T-helper 1 cell treated with Interleukin-12 subunit alpha and Interleukin-12 subunit beta and Interleukin-4 antibody, amounts not matched to agents 30 μg/mL and 1 μg/mL, for 36 hours (primary cell): ENCODE measurements around the gene GAD2.

Source experiments
- H3K27ac Mint-ChIP-seq: one replicate; pipeline ENCODE4 v1.8.0; 2021; ENCODE audit warnings: mild to moderate bottlenecking, mixed read lengths
- H3K27me3 Mint-ChIP-seq: one replicate; pipeline ENCODE4 v1.8.0; 2021; ENCODE audit warnings: low read depth, mixed read lengths
- H3K36me3 Mint-ChIP-seq: one replicate; pipeline ENCODE4 v1.8.0; 2021; ENCODE audit warnings: low read depth, mixed read lengths
- H3K4me1 Mint-ChIP-seq: one replicate; pipeline ENCODE4 v1.8.0; 2021; ENCODE audit warnings: low read depth, mixed read lengths
- H3K4me3 Mint-ChIP-seq: one replicate; pipeline ENCODE4 v1.8.0; 2021; ENCODE audit warnings: mild to moderate bottlenecking, moderate library complexity, mixed read lengths
- H3K9me3 Mint-ChIP-seq: one replicate; pipeline ENCODE4 v1.8.0; 2021; ENCODE audit warnings: mixed read lengths

The GAD2 gene

GRCh38 chr10:26214551-26215395, 1.8 kb upstream of the GAD2 start:
- Mint-ChIP-seq H3K4me3 (no peak overlapping the region), H3K9me3 (no peaks in the 10 kb centered on the region), H3K27me3 (peaks cover 80% of the 10 kb centered on the region)

GRCh38 chr10:26215396-26215934, 1.1 kb upstream of the GAD2 start:
- Mint-ChIP-seq H3K36me3 (peaks cover 3% of the 10 kb centered on the region), H3K4me1 (peaks cover 13% of the 10 kb centered on the region), H3K27me3 (peaks cover 87% of the 10 kb centered on the region), H3K27ac (no peak overlapping the region), H3K9me3 (no peaks in the 10 kb centered on the region), H3K4me3 (no peak overlapping the region)

More at GRCh38 chr10:26214551-26215395, 1.8 kb upstream of the GAD2 start:
- Mint-ChIP-seq H3K27ac (no peak overlapping the region), H3K4me1 (peaks cover 13% of the 10 kb centered on the region), H3K36me3 (peaks cover 3% of the 10 kb centered on the region)

GRCh38 chr10:26215935-26216584, 514 bp upstream of the GAD2 start:
- Mint-ChIP-seq H3K4me3 (no peak overlapping the region), H3K27ac (peak overlapping the region; percentile 39), H3K9me3 (no peaks in the 10 kb centered on the region), H3K36me3 (peaks cover 3% of the 10 kb centered on the region), H3K4me1 (peaks cover 13% of the 10 kb centered on the region), H3K27me3 (peaks cover 93% of the 10 kb centered on the region)

- Mint-ChIP-seq H3K27ac (no peak overlapping the region), H3K9me3 (no peaks in the 10 kb centered on the region), H3K4me3 (no peak overlapping the region), H3K4me1 (peaks cover 13% of the 10 kb centered on the region), H3K36me3 (peaks cover 3% of the 10 kb centered on the region), H3K27me3 (peaks cover 97% of the 10 kb centered on the region)
These were observed 967 bp downstream of the GAD2 start for GRCh38 chr10:26217396-26218086.

- no peaks in the 10 kb centered on the region for H3K9me3 Mint-ChIP-seq
- H3K4me1 Mint-ChIP-seq: peaks cover 13% of the 10 kb centered on the region
- no peak overlapping the region for H3K27ac Mint-ChIP-seq
- no peak overlapping the region for H3K4me3 Mint-ChIP-seq
- peaks cover 92% of the 10 kb centered on the region for H3K27me3 Mint-ChIP-seq
- H3K36me3 Mint-ChIP-seq: peaks cover 3% of the 10 kb centered on the region
These were observed 3.1 kb downstream of the GAD2 start for GRCh38 chr10:26219676-26220075.

GRCh38 chr10:26220901-26221300, 4.3 kb downstream of the GAD2 start:
- Mint-ChIP-seq H3K4me1 (peaks cover 11% of the 10 kb centered on the region), H3K27ac (no peak overlapping the region), H3K9me3 (no peaks in the 10 kb centered on the region), H3K36me3 (peaks cover 3% of the 10 kb centered on the region), H3K27me3 (peaks cover 85% of the 10 kb centered on the region), H3K4me3 (no peak overlapping the region)

- H3K36me3 Mint-ChIP-seq: peaks cover 3% of the 10 kb centered on the region
- H3K27ac Mint-ChIP-seq: no peak overlapping the region
- no peak overlapping the region for H3K4me3 Mint-ChIP-seq
- peaks cover 9% of the 10 kb centered on the region for H3K4me1 Mint-ChIP-seq
- peaks cover 78% of the 10 kb centered on the region for H3K27me3 Mint-ChIP-seq
- H3K9me3 Mint-ChIP-seq: no peaks in the 10 kb centered on the region
These were observed 5.0 kb downstream of the GAD2 start for GRCh38 chr10:26221541-26221940.

- H3K4me3 Mint-ChIP-seq: no peak overlapping the region
- H3K27me3 Mint-ChIP-seq: peaks cover 68% of the 10 kb centered on the region
- H3K9me3 Mint-ChIP-seq: no peaks in the 10 kb centered on the region
- H3K27ac Mint-ChIP-seq: no peak overlapping the region
- H3K36me3 Mint-ChIP-seq: peaks cover 3% of the 10 kb centered on the region
- H3K4me1 Mint-ChIP-seq: peaks cover 2% of the 10 kb centered on the region
These were observed 6.0 kb downstream of the GAD2 start for GRCh38 chr10:26222563-26222962.

GRCh38 chr10:26225322-26225721, 8.7 kb downstream of the GAD2 start:
- peaks cover 44% of the 10 kb centered on the region for H3K27me3 Mint-ChIP-seq

GRCh38 chr10:26227786-26228185, 11.2 kb downstream of the GAD2 start:
- Mint-ChIP-seq H3K36me3 (no peaks in the 10 kb centered on the region), H3K27me3 (peaks cover 19% of the 10 kb centered on the region), H3K27ac (no peak overlapping the region), H3K4me1 (no peaks in the 10 kb centered on the region), H3K4me3 (no peak overlapping the region), H3K9me3 (no peaks in the 10 kb centered on the region)

More at GRCh38 chr10:26225322-26225721, 8.7 kb downstream of the GAD2 start:
- Mint-ChIP-seq H3K36me3 (no peaks in the 10 kb centered on the region), H3K4me1 (no peaks in the 10 kb centered on the region), H3K27ac (no peak overlapping the region), H3K4me3 (no peak overlapping the region), H3K9me3 (no peaks in the 10 kb centered on the region)

GRCh38 chr10:26232174-26232573, 15.6 kb downstream of the GAD2 start:
- H3K27ac Mint-ChIP-seq: no peak overlapping the region
- H3K9me3 Mint-ChIP-seq: no peaks in the 10 kb centered on the region
- H3K36me3 Mint-ChIP-seq: no peaks in the 10 kb centered on the region
- H3K4me3 Mint-ChIP-seq: no peak overlapping the region
- peaks cover 8% of the 10 kb centered on the region for H3K27me3 Mint-ChIP-seq
- no peaks in the 10 kb centered on the region for H3K4me1 Mint-ChIP-seq

- no peaks in the 10 kb centered on the region for H3K9me3 Mint-ChIP-seq
- H3K4me1 Mint-ChIP-seq: no peaks in the 10 kb centered on the region
- H3K27ac Mint-ChIP-seq: no peak overlapping the region
- H3K36me3 Mint-ChIP-seq: no peaks in the 10 kb centered on the region
- no peak overlapping the region for H3K4me3 Mint-ChIP-seq
- H3K27me3 Mint-ChIP-seq: peaks cover 12% of the 10 kb centered on the region
These were observed 19.2 kb downstream of the GAD2 start for GRCh38 chr10:26235761-26236160.

GRCh38 chr10:26238378-26238777, 21.8 kb downstream of the GAD2 start:
- Mint-ChIP-seq H3K4me3 (no peak overlapping the region), H3K27me3 (peaks cover 18% of the 10 kb centered on the region), H3K9me3 (no peaks in the 10 kb centered on the region), H3K4me1 (no peaks in the 10 kb centered on the region), H3K27ac (no peak overlapping the region), H3K36me3 (no peaks in the 10 kb centered on the region)

- Mint-ChIP-seq H3K36me3 (no peaks in the 10 kb centered on the region), H3K27me3 (peaks cover 11% of the 10 kb centered on the region), H3K27ac (no peak overlapping the region), H3K9me3 (no peaks in the 10 kb centered on the region), H3K4me3 (no peak overlapping the region), H3K4me1 (no peaks in the 10 kb centered on the region)
These were observed 26.3 kb downstream of the GAD2 start for GRCh38 chr10:26242706-26243350.
